Esophagus muscularis mucosa (tissue), 3 donors: Measurements from ENCODE around the gene TLR8.

Experiments
- CTCF ChIP-seq, 3 experiments: fragments of 200-600 bp in 2 of 3; fragments of 450-650 bp in 1 of 3; sonication (generic) in 2 of 3; IDR thresholded peaks; one replicate each; pipeline ENCODE4 v1.5.1; 2017 to 2019; ENCODE audit warnings: antibody characterized with exemption in 3 of 3, mild to moderate bottlenecking in 2 of 3, moderate library complexity in 1 of 3
- POLR2A ChIP-seq: fragments of 450-650 bp; IDR thresholded peaks from one replicate; pipeline ENCODE4 v1.6.1; 2017; ENCODE audit warnings: antibody characterized with exemption, moderate library complexity, mild to moderate bottlenecking, low read depth
- POLR2AphosphoS5 ChIP-seq, 2 donors: sonication (generic); formaldehyde crosslinking; IDR thresholded peaks; one replicate each; pipeline ENCODE4 v1.6.1; 2017; ENCODE audit warnings: antibody characterized with exemption in 2 of 2

- TF ChIP-seq POLR2A (no peak), CTCF (IDR thresholded peaks at IDR 0.05) (no peak), POLR2AphosphoS5 (IDR thresholded peaks at IDR 0.05) (peak in 1 of 2 donors; percentile 6)
Measured at GRCh38 chrX:12956704-12957534, 50.5 kb downstream of the TLR8 start.
